ENCODE results near the gene PRTG.

GRCh38 chr15:55695432-55695831, 47.5 kb downstream of the PRTG start:
- TF ChIP-seq CTCF (IDR thresholded peaks at IDR 0.05) (no peak), POLR2A (IDR thresholded peaks at IDR 0.05) (no peak), POLR2AphosphoS5 (IDR thresholded peaks at IDR 0.05) (no peak)
